ENCODE measurements around the gene SP110.

SP110 gene

DNA sequence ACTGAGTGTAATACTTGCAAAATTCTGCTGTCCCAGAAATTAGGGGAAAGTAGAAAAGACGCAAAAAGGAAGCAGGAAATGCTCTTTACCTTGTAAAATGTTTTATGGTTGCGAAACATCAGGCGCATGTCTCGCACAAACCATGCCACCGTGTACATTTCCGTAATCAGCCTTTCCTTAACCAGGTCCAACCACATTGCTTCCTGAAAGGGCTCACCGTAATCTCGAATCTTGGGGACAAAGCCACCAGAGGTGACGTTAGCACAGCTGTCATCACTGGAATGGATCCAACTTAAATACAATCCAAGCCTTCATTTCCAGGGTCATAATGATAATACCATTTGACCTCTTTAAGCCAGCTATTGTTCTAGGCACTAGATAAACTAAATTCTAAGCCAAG lies 49.3 kb downstream of the SP110 start:
- no peak for DNase-seq (ENCODE audit: low read depth)

DNA sequence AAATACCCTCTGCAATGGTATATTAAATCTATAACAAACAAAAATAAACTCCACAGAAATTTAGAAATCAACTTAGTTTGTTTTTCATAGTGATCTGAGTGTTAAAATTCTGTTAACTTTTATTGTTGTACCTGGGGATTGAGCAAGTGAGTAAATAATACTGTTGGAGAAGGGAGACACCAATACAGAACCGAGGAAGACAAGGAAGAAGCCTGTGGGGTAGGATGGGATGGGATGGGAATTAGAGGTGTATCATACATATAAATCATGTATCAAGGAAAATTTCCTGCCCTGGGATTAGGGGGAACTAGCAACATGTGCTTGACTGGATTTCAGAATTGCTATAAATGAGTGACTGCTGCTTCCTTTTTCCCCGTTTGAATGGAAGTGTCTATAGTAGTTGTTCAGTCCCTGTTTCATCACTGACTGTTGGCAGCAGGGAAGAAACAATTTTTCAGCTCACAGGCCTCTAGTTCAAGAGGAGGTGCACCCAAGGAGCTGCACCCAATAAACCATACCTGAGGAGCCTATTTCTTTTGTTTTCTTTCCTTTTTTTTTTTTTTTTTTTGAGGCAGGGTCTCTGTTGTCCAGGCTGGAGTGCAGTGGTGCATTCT lies 53.1 kb downstream of the SP110 start:
- DNase-seq (ENCODE audit: low read depth) = no peak

DNA sequence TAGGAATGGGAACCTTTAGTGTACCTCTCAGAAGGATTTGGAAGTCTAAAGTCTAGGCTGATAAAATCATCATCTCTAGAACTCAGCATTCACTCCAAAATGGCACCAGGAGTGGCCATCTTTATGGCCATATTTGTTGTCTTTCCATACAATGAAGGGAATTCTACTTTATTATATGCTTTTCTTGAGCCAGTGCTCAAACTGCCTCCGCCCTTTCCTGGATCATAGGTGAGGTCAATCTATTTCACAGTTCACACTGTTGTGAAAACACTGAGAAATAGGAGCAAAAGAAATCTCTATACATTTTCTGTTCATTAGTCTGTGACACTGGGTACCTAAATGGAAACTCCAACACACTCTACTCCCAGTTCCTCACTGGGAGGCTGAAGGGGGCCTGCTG lies 55.6 kb downstream of the SP110 start:
- no peak for DNase-seq (ENCODE audit: low read depth)

DNA sequence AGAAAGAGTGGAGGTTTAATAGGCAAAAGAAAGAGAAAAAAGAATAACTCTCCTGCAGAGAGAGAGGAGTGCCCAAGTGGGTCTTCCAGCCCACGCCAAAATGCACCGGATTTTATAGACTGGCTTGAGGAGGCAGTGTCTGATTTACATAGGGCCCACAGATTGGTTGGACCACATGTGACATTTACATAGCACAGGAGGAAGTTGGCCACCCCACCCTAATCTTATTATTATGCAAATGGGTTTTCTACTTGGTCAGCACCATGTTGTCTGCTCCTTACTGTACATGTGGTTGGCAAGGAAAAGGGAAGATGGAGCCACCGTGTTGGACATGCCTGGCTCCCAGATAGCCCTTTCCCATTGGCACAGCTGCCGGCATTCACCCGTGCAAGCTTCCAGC lies 56.8 kb downstream of the SP110 start:
- no peak for DNase-seq (ENCODE audit: low read depth)

DNA sequence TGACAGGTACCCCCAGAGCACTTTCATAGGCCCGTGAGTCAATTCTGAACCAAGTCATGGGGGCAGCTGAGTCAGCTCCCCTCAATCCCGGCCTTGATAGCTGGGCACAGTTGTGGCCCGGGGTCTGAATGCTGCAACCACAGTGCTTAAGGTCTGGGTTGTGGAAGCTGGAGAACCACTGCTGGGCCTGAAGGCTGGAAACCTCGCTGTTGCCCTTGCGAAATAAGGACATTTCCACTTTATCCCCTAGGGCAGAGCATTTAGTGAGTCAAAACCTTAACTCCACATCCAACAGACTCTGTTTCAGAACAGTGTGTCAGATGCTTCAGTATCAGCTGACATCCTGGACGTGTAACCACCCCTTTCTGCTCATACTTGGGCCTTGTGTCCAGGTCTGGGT lies 58.6 kb downstream of the SP110 start:
- DNase-seq (ENCODE audit: low read depth) = peak; percentile 76

DNA sequence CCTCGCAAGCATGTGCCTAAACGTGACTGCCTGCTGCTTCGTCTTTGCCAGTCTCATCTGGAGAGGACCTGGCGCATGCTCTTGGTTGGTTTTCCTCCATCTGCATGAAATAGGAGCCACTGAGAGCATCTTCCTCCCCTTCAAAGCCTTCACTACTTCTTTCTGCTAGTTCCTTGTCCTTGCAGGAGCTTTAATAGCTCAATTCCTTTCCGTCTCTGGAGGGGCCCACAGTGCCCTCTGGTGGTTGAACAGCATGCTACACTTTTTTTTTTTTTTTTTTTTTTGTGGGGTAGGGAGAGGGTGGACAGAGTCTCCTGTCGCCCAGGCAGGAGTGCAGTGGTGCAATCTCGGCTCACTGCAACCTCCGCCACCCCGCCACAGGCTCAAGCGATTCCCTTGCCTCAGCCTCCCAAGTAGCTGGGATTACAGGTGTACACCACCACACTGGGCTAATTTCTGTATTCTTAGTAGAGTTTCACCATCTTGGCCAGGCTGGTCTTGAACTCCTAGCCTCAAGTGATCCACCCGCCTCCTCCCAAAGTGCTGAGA lies 59.6 kb downstream of the SP110 start:
- DNase-seq (ENCODE audit: low read depth) = peak; percentile 35

DNA sequence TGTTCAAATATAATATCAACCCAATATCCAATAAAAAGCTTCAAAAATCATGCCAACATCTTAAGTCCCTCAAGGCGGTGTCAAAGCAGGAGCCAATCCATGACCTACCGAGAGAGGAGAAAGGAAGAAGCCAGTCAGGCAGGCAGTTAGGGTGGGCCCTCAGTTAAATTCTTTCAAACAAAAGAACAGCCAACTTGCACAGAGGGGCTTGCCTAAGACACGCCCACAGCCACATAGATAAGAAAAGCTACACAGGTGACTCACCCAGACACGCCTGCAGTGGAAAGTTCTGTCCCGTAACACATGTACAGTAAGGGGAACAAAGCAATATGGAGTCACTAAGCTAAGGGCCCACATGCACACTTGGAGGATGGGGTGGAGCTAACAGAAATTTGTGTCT lies 61.3 kb downstream of the SP110 start:
- no peak for DNase-seq (ENCODE audit: low read depth)

DNA sequence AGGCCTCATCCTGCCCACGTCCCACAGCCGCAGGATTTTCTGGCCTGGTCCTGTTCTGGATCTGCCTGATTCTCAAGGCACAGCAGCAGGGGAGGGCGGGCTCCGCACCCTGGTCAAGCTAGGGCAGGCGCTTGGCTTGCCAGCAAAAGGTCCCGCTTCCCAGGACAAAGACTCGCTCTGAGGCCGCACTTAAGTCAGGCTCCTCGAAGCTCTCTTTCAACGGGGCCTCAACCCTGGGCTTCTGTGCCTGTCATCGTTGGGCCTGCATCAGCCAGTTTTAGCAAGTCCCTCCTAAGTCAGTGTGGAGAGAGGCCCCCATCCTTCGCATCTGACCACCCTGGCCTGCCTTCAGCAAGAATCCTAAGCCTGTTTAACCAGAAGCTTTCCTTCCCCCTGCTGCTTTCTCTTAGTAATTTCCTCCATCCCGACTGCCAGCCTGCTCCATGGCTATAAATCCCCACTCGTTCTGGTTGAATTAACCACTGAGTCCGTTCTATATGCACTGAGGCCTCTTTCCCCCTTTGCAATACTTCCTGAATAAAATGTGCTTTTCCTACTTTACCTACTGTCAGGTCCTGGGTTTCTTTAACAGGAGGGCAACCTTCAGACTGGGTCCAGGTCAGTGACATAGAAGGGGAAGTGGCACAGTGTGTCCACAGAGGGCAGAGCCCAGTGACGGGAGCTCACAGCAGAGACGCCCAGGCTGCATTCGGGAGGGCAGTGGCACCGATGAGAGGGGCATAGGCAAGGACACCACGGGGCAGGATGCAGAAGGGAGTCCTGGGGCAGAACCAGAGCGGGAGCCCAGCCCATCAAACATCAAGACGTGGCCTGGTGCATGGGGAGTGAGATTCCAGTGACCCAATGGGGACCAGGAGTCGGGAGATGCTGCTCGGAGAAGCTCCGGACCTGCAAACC lies 62.7 kb downstream of the SP110 start:
- DNase-seq (ENCODE audit: low read depth) = no peak

DNA sequence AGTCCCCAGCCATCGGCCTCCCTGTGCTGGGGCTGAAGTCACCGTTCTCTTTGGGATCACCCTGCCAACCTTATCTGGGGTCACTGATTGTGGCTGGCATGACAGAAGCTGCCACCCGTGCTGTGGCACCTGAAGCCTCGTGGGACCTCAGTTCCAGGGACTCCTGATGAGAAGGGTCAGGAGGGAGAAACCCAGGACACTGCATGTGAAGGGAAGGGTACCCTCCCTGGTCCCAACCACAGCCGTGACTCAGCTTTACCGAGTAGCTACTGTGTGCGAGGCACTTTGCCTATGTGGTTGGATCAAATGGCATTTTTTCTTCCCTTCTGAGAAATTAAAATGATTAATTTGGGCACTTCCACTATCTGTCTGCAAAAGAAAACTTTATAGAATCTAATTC lies 64.4 kb downstream of the SP110 start:
- DNase-seq (ENCODE audit: low read depth) = no peak

DNA sequence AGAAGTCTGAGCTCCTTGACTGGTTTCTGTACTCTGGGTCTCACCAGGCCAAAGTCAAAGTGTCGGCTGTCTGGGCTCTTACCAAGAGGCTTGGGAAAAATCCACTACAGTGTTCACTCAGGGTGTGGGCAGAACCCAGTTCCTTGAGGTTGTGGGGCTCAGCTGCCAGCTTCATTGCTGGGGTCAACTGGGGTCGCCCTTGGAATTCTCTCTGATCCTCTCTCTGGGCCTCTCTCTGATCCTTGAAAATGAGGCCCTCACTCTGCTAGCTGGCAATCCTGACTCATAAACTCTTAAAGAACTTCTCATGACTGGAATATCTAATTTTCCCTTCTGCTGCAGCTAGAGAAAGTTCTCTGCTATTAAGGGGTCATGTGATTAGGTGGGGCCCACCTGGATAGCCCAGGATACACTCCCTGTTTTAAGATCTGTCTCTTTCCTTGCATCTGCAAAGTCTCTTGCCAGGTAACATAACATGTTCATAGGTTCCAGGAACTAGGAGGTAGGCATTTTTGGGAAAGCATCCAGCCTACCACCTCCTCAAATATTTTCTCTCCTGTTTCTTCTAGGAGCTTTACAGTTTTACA lies 66.3 kb downstream of the SP110 start:
- peak; percentile 46 for DNase-seq (ENCODE audit: low read depth)

DNA sequence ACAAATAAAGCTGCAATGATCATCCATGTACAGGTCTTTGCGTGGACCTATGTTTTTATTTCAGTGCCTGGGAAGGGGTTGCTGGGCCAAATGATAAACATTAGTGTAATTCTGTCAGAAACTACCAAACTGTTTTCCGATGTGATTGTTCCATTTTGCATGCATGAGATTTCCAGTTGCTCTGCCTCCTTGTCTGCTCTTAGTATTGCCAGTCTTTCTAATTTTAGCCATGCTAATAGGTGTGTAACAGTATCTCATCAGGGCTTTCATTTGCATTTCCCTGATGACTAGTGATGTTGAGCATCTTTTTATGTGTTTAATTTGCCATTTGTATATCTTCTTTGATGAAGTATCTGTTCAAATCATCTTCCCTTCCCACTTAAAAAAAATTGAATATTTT lies 67.5 kb downstream of the SP110 start:
- DNase-seq (ENCODE audit: low read depth) = no peak

DNA sequence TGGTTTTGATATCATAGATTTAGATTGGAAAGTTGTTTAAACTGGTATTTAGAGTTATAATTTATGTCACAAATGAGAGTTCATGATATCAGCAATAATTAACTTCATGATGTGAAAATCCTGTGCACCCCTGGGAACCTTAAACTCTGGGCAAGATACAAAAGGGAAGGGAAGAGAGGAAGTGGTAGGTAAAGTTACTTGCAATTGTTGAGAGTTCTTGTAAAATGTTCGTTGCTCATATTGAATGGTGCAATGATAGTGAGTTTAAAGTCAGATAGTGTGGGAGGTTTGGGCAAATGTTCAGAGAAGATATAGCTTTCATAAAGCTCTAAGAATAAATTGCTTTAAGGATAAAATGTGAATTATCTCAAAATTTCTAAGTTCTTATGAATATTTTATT lies 75.4 kb downstream of the SP110 start:
- no peak for DNase-seq (ENCODE audit: low read depth)

DNA sequence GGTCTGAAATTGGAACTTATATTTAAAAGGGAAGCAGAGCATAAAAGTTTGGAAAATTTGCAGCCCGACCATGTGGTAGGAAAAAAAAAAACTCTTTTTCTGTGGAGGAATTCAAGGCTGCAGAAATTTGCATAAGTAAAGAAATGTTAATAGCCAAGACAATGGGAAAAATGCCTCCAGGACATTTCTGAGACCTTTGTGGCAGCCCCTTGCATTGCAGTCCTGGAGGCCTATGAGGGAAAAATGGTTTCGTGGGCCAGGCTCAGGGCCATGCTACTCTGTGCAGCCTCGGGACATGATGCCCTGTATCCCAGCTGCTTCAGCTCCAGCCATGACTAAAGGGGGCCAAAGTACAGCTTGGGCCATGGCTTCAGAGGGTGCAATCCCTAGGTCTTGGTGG lies 79.1 kb downstream of the SP110 start:
- DNase-seq (ENCODE audit: low read depth) = no peak

DNA sequence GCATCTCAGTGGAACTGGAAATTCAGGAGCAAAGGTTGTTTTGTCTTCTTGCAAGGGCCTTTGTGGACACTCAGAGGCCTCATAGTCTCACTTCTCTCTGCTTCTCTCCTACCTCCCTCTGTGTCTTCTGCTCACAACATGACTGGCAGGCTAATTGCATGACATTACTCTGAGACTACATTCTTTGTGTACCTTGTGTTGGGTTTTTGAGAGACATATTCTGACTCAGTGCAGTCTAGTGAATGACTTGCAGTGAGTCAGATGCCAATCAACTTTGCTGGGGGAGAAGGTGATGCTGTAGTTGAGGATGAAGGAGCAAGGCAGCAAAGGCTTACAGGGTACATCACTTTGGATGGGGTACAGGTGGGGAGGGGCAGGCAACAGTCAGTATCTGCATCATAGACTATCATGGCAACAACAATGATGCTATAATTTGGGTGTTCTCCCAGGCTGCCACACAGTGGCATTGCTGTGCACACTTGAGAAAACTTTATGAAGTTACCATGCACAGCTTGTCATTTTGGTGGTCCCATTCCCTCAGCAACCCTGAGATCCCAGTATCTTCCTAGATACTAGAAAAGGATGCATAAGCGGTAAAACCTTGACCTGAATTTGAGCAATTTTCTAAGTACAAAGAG lies 81.8 kb downstream of the SP110 start:
- no peak for DNase-seq (ENCODE audit: low read depth)

DNA sequence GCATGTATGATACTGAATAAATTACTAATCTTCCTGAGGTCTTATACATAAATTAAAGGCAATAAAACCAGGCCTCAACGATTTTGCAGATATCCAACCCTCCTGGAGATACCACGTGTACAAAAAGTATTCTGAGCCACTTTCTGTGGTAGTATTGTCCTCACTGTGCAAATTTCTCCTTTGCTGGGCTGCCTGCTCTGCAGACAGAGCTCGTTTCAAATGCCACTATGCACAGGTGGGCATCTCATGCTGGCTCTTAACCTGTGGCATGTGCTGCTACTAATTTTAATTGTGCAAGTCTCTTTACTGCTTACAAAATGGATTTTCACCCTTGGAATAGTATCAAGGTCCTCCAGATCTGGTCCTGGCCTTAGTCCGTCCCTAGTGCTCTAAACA lies 84.7 kb downstream of the SP110 start:
- no peak for DNase-seq (ENCODE audit: low read depth)

DNA sequence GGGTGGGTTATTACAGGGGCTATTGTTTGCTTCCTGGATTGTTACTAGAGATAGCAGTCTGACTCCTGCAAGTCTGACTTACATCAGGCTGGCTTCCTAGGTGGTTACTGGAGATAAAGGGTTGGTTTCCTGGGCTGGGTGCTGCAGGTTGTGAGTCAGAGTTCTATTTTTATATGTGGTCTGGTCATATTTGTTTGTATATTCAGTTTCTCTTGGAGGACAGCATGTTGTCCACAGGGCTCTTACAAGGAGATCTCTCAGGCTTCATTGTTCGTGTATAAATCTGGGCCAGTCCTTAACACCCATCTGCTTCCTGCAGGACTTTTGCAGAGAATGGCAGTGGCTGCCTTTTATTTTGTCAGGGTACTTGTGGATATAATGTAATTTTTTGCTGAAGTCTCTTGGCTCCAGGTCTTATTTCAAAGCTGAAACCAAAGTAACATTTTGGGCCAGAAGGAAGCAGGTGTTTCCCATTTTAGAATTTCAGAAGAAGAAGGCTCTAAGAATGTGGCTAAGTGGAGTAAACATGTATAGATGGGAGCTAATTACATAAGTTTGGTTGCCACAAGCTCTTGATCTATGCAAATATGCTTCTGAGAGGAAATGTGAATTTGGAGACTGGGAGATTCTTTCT lies 85.2 kb downstream of the SP110 start:
- peak; percentile 62 for DNase-seq (ENCODE audit: low read depth)

DNA sequence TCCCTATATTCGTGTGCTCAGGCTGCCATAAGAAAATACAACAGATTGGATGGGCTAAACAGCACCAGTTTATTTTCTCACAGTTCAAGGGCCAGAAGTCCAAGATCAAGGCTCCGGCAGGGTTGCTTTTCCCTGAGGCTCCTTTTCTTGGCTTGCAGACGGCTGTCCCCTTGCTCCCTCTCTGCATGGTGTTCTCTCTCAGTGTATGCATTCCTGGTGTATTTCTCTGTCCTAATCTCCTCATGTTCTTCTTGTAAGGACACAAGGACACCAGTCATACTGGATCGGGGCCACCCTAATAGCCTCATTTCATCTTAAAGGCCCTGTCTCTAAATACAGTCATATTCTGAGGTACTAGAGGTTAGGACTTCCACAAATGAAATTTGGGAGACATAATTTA lies 88.4 kb downstream of the SP110 start:
- DNase-seq (ENCODE audit: low read depth) = no peak

DNA sequence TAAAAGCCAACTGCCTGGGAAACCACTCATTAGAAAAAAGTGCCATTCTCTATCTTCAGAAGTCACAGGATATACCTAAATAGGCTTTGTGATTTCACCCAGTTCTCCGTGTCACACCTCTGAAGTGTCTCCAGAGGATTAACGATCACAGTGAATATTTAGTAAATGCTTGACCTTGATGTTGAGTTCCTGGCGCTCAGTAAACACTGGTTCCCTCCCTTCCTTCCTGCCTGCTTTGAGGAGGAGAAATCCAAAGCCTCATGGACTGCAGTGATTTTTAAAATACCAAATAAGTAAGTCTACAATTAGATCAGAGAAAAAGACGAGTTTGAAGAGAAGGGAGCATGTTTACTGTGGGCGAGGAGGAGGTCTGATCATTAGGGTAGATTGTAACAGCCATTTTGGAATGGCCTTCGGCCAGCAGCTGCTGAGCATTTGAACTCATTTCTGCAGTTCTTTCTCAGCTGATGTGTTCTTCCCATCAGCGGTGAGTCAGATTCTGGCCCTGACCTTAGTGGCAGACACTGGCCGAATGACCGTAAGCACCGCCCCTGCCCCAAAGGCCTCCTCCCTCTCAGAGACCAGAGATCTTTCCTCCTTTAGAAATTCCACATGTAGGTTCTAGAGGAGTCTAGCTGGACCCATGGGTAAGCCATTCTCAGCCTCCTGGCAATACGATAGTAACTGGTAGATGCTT lies 89.0 kb downstream of the SP110 start:
- peak; percentile 17 for DNase-seq (ENCODE audit: low read depth)

DNA sequence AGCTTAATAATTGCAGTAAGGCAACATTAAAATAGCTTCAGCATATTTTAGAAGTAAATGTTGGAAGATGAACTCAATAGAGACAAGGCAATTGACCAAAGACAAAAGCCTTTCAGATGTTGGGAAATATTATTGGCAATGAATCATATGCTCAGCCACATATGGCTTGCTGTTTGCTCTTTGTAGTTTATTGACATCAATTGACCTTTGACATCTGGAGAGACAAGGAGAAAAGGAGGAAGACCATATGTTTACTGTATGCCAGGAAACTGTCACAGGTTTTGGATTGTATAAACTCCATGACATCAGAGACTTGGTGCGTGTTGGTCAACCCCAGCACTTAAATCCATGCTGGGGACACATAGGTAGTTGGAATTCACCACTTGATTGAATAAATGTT lies 90.4 kb downstream of the SP110 start:
- no peak for DNase-seq (ENCODE audit: low read depth)

DNA sequence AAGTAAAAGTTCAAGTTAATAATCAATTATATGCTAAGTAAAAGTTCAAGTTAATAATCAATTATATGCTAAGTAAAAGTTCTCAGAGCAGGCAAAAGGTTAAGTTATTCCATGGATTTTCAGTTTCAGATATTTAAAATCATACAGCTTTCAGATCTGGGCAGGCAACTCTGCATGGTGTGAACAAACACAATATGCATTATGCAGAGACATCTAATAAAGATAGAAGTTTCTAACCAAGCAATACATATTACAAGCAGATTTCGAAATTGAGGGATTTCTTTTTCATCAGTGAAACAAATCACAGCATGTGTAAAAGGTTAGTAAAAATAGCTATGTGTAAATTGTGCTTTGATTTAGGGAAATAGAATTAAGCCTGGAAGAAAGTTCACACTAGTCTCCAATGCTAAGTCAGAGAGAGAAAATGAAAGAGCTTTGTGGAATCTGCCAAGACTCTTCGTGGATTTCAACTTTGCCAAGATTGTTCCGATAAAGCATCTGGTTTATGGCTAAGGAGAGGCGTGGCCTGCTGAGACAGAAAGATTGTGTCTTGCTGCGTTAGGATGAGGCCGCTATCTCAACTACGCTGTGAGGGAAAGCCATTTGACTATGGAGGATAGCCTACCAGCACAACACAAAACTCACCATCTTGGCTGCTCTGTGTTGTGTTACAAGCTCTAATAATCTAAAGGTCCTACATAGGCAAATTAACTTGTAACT lies 91.0 kb downstream of the SP110 start:
- peak; percentile 63 for DNase-seq (ENCODE audit: low read depth)

DNA sequence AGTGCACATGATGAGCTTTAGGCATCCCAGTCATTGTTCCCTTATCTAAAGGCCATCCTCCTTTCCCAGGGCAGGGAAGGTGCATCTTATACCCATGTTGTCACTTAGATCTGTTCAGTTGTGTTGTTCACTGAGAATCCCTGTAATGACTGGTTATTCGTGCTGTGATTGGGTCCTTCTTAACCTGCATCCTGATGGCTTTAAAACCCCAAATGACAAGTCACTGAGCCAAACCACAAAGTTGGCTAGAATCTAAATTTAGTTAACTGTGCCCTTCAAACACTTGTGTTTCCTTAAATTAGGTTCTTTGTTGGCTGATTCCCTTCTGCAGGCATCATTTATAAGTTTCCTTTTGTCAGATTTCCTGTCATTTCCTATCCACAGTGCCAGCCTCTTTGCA lies 92.6 kb downstream of the SP110 start:
- no peak for DNase-seq (ENCODE audit: low read depth)
